OCI-LY7 (cell line): ENCODE data around the gene SH3TC1. TPM values are rescaled to one million over a fixed set of nuclear protein-coding genes. Genes with fewer than 3 reads are reported as not detected.

Experiments
- BruUV-seq: library from RNA; stranded (reverse); fragments of 400-500 nt; replicated peaks from 2 replicates; lab custom pipeline; 2021; lab: Mats Ljungman, UMichigan
- CTCF ChIA-PET: fragments of 300-600 bp; sonication (Branson Sonifier 250); formaldehyde crosslinking; loops from one replicate; lab custom pipeline; 2022; ENCODE audit warnings: antibody characterized with exemption; ENCODE audit not compliant: unreplicated experiment; lab: Charles Lee
- POLR2A ChIA-PET: fragments of 300-600 bp; sonication (Branson Sonifier 250); formaldehyde crosslinking; loops from one replicate; lab custom pipeline; 2022; ENCODE audit warnings: antibody characterized with exemption; lab: Charles Lee
- DNase-seq: peaks from one replicate; pipeline ENCODE4 v3.0.0-alpha.2; 2015; ENCODE audit warnings: low spot score
- H2AFZ ChIP-seq: fragments of 200-600 bp; sonication (generic), shearing (Covaris generic); 2 replicates; pipeline ENCODE4 v1.6.1; 2014; ENCODE audit warnings: mild to moderate bottlenecking, antibody characterized with exemption, low read length, moderate library complexity
- H3K27ac ChIP-seq: fragments of 200-600 bp; sonication (generic); 2 replicates; pipeline ENCODE4 v1.5.1; 2014; ENCODE audit warnings: mixed run types, low read depth, mild to moderate bottlenecking, moderate library complexity, low read length, inconsistent platforms; ENCODE audit not compliant: poor library complexity, severe bottlenecking
- H3K36me3 ChIP-seq: fragments of 200-600 bp; sonication (generic); 2 replicates; pipeline ENCODE4 v1.6.1; 2014; ENCODE audit warnings: mild to moderate bottlenecking, antibody characterized with exemption, low read length, moderate library complexity, mixed read lengths; ENCODE audit not compliant: insufficient read depth
- H3K4me1 ChIP-seq: fragments of 200-600 bp; sonication (generic); 2 replicates; pipeline ENCODE4 v1.5.1; 2014; ENCODE audit warnings: mild to moderate bottlenecking, low read length; ENCODE audit not compliant: insufficient read depth, poor library complexity, severe bottlenecking
- H3K4me2 ChIP-seq: fragments of 200-600 bp; sonication (generic); 2 replicates; pipeline ENCODE4 v1.6.1; 2014; ENCODE audit warnings: mild to moderate bottlenecking, low read length
- H3K4me3 ChIP-seq: fragments of 200-600 bp; sonication (generic); 2 replicates; pipeline ENCODE4 v1.5.1; 2014; ENCODE audit warnings: mild to moderate bottlenecking, low read depth, low read length; ENCODE audit not compliant: poor library complexity, severe bottlenecking
- H3K79me2 ChIP-seq: fragments of 200-600 bp; sonication (generic); 2 replicates; pipeline ENCODE4 v1.6.1; 2016; ENCODE audit warnings: low read depth, mild to moderate bottlenecking, low read length, moderate library complexity, mixed read lengths; ENCODE audit not compliant: insufficient read depth
- H3K9me2 ChIP-seq: fragments of 200-600 bp; sonication (generic); 2 replicates; pipeline ENCODE4 v1.6.1; 2016; ENCODE audit warnings: mild to moderate bottlenecking, low read length, mixed read lengths; ENCODE audit not compliant: insufficient read depth
- H3K9me3 ChIP-seq: fragments of 200-600 bp; sonication (generic); 2 replicates; pipeline ENCODE4 v1.6.1; 2014; ENCODE audit warnings: mild to moderate bottlenecking, mixed run types, low read length, mixed read lengths
- H4K20me1 ChIP-seq: fragments of 200-600 bp; sonication (generic); 2 replicates; pipeline ENCODE4 v1.6.1; 2014; ENCODE audit warnings: mild to moderate bottlenecking, antibody characterized with exemption, low read length, moderate library complexity, mixed read lengths; ENCODE audit not compliant: insufficient read depth
- EZH2phosphoT487 ChIP-seq: fragments of 200-600 bp; sonication (generic); IDR thresholded peaks from 2 replicates; pipeline ENCODE4 v1.6.1; 2018; ENCODE audit warnings: low read depth, borderline replicate concordance, mild to moderate bottlenecking, mixed run types, antibody characterized with exemption, low read length, moderate library complexity, mixed read lengths
- intact Hi-C: fragments of 100-400 bp; cut with micrococcal nuclease; formaldehyde crosslinking; loops from one replicate; pipeline ENCODE4 v1.10.0; 2022; ENCODE audit not compliant: unreplicated experiment
- total RNA-seq, 2 experiments: library from RNA; depleted of rRNA in 1 of 2; stranded (reverse); fragments of >200 nt in 1 of 2; shearing (Covaris generic) in 1 of 2; gene quantifications; 2 replicates each; pipeline ENCODE4 v1.2.3, GENCODE V29; 2014 to 2022
- TF ChIP-seq, protein P1 (sequence below): fragments of 200-600 bp; sonication (generic); conservative IDR thresholded peaks from 2 replicates; pipeline ENCODE4 v1.5.1; 2014; ENCODE audit warnings: mild to moderate bottlenecking, antibody characterized with exemption, low read length, moderate library complexity, mixed read lengths

Gene SH3TC1
- total RNA-seq, 2 experiments from 2014 or later: 17.5 to 42.4 TPM

DNA sequence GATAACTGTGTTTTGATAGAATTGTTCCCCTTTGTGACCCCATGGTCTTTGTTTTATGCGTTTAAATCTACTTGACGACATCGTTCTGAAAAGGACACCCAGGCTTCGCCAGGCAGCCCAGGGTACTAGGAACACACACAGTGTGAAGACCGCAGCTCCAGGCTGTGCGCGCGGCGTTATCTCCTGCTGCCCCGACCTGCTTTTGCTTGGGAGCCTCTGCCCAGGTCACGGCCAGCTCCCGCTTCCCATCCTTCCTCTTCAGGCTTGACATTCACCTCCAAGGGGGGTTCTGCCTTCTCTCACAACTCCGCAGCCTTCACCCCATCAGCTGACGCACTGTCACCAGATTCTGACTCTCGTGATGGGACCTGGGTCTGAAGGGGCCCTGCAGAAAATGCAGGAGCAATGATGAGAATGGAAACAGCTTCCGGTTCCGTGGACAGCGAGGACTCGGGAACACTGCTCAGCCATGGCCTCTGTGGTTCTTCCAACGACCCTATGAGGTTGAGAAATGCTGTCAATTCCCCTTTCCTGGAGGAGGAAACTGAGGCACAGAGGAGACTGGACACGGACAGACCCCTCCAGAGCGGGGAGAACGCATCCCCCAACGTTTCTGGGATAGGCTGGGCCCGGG, 69.9 kb downstream of the SH3TC1 start:
- Histone ChIP-seq H3K79me2 (no peaks in the 10 kb centered on the region), H4K20me1 (no peaks in the 10 kb centered on the region), H3K4me3 (no peak overlapping the region), H3K9me3 (no peaks in the 10 kb centered on the region), H3K4me1 (no peaks in the 10 kb centered on the region), H3K9me2 (no peaks in the 10 kb centered on the region), H3K27ac (no peak overlapping the region), H3K36me3 (no peaks in the 10 kb centered on the region), H3K4me2 (no peak overlapping the region), H2AFZ (no peak overlapping the region)
- CTCF ChIA-PET: no interaction called here
- intact Hi-C loops: no loop called here
- POLR2A ChIA-PET: interaction anchor here (0.6 kb wide), 1 partner anchor 9 kb away, joined by 3 read pairs; no protein-coding TSS in a partner anchor
- BruUV-seq: no TSS peak
- DNase-seq: no peak
- TF ChIP-seq EZH2phosphoT487: no peak
- TF ChIP-seq, protein P1, sequence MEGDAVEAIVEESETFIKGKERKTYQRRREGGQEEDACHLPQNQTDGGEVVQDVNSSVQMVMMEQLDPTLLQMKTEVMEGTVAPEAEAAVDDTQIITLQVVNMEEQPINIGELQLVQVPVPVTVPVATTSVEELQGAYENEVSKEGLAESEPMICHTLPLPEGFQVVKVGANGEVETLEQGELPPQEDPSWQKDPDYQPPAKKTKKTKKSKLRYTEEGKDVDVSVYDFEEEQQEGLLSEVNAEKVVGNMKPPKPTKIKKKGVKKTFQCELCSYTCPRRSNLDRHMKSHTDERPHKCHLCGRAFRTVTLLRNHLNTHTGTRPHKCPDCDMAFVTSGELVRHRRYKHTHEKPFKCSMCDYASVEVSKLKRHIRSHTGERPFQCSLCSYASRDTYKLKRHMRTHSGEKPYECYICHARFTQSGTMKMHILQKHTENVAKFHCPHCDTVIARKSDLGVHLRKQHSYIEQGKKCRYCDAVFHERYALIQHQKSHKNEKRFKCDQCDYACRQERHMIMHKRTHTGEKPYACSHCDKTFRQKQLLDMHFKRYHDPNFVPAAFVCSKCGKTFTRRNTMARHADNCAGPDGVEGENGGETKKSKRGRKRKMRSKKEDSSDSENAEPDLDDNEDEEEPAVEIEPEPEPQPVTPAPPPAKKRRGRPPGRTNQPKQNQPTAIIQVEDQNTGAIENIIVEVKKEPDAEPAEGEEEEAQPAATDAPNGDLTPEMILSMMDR: no peak

DNA sequence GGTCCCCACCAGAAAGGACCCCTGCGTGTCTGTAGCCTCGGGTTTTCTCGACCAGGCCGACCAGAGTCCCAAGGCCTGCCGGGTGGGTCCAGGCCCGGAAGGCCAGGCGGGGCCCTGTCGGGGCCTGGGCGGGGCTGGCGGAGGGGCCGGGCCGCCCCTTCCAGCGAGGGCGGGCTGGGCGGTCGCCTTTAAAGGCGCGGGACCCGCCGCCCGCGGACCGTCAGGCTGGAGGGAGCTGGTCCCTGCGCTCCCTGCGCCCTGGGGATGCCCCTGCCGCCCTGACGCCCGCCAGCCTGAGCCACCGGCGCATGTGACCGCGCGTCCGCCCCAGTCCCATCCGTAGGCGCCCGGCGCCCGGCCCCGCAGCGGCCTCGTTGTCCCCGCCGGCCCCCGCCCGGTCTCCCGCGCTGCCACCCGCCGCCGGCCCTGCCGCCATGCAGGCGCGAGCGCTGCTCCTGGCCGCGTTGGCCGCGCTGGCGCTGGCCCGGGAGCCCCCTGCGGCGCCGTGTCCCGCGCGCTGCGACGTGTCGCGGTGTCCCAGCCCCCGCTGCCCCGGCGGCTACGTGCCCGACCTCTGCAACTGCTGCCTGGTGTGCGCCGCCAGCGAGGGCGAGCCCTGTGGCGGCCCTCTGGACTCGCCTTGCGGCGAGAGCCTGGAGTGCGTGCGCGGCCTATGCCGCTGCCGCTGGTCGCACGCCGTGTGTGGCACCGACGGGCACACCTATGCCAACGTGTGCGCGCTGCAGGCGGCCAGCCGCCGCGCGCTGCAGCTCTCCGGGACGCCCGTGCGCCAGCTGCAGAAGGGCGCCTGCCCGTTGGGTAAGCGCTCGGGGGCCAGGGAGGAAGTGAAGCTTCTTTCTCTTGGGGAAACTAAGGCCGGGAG, 70.7 kb downstream of the SH3TC1 start, which contains the start of gene HTRA3:
TSS of gene HTRA3 (plus strand) at position 220 of the 883 bp plus-strand sequence. CDS start at position 435, 215 bp downstream.
- DNase-seq: no peak
- Histone ChIP-seq H3K9me3 (no peaks in the 10 kb centered on the region), H2AFZ (no peak within 1 kb of the TSS), H3K27ac (no peak within 1 kb of the TSS), H3K4me3 (no peak within 1 kb of the TSS), H3K4me1 (no peaks in the 10 kb centered on the region), H3K4me2 (no peak within 1 kb of the TSS), H3K36me3 (no peaks in the 10 kb centered on the region), H3K79me2 (no peaks in the 10 kb centered on the region), H3K9me2 (no peaks in the 10 kb centered on the region), H4K20me1 (no peaks in the 10 kb centered on the region)
- TF ChIP-seq, protein P1: no peak
- TF ChIP-seq EZH2phosphoT487: no peak
- ChIA-PET POLR2A (no interaction called here), CTCF (no interaction called here)
- BruUV-seq: no TSS peak
- intact Hi-C loops: no loop called here
